VCaP (cell line): ENCODE results near the gene RBM42.

ENCODE experiments used
- H3K27ac ChIP-seq: fragments of 450-650 bp; 2 replicates; pipeline ENCODE4 v1.5.1; 2017
- TF ChIP-seq, protein P1 (sequence below): fragments of 450-650 bp; conservative IDR thresholded peaks from 2 replicates; pipeline ENCODE4 v1.5.1; 2017; ENCODE audit warnings: mild to moderate bottlenecking, moderate library complexity

The RBM42 gene

DNA sequence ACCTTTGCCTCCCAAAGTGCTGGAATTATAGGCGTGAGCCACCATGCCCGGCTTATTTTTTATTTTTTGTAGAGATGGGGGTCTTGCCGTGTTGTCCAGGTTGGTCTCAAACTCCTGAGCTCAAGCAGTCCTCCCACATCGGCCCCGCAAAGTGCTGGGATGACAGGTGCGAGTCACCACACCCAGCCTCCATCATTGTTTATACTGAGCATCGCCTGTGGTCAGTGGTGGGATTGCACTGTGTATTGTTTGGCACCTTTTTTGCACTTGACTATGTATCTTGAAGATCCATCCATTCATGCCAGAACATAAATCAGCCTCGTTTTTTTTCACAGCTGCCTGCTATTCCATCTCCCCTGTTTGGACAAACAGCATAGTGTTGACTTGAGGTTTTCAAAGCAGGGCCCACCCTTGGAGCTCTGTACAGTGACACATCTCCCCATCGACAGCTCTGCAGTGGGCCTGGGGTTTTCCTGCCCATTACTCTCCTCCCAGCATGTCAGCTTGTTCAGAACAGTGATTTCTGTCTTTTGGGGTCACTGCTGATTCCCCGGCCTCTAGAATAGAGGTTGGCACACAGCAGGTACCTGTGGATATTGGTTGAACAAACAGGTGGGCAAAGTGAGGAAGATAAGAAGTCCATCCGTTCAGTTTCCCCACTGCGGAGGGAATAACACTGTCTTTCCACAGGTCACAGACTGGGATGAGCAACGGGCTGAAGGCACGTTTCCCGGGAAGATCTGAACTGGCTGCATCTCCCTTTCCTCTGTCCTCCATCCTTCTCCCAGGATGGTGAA, 29.3 kb downstream of the RBM42 start:
- TF ChIP-seq, protein P1, sequence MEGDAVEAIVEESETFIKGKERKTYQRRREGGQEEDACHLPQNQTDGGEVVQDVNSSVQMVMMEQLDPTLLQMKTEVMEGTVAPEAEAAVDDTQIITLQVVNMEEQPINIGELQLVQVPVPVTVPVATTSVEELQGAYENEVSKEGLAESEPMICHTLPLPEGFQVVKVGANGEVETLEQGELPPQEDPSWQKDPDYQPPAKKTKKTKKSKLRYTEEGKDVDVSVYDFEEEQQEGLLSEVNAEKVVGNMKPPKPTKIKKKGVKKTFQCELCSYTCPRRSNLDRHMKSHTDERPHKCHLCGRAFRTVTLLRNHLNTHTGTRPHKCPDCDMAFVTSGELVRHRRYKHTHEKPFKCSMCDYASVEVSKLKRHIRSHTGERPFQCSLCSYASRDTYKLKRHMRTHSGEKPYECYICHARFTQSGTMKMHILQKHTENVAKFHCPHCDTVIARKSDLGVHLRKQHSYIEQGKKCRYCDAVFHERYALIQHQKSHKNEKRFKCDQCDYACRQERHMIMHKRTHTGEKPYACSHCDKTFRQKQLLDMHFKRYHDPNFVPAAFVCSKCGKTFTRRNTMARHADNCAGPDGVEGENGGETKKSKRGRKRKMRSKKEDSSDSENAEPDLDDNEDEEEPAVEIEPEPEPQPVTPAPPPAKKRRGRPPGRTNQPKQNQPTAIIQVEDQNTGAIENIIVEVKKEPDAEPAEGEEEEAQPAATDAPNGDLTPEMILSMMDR, result 0 out of 2 replicates have a peak, but pooled peaks have one; percentile 17
- H3K27ac ChIP-seq, result no peak overlapping the region

GRCh38 chr19:35661995-35662340, 33.1 kb downstream of the RBM42 start:
- H3K27ac ChIP-seq, result no peak overlapping the region
- TF ChIP-seq, protein P1, result no peak

DNA sequence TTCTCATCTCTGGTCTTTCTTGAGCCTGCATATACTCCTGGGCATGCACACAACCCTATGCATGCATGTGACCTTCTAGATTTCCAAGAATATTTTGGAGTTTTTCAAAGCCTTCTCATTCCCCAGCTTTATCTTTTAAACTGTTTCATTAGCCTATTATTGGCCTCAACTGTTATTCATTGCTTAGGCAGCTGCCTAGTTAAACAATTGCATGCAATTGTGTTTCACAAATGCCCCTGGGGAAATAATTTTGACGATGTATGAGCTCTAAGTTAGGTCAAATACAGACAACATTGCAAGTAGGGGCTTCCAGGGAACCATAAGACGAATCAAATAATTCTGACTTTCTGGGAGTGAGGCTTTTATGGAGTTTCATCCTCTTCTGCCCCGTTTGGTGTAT, 35.1 kb downstream of the RBM42 start:
- H3K27ac ChIP-seq, result no peak overlapping the region
- TF ChIP-seq, protein P1, result no peak

- no peak overlapping the region for H3K27ac ChIP-seq
- TF ChIP-seq, protein P1, result no peak
Measured at GRCh38 chr19:35665157-35665556, 36.3 kb downstream of the RBM42 start.

- TF ChIP-seq, protein P1, result no peak
- H3K27ac ChIP-seq, result no peak overlapping the region
Measured at GRCh38 chr19:35665604-35666003, 36.8 kb downstream of the RBM42 start.

- TF ChIP-seq, protein P1, result no peak
- H3K27ac ChIP-seq, result no peak within 1 kb of the TSS
Measured at GRCh38 chr19:35666251-35666913, 37.5 kb downstream of the RBM42 start, which contains the start of gene UPK1A. UPK1A (plus strand) TSS chr19:35666517; CDS start chr19:35666813, 296 bp downstream.

- TF ChIP-seq, protein P1, result no peak
- H3K27ac ChIP-seq, result no peak overlapping the region
Measured at GRCh38 chr19:35669566-35669965, 40.7 kb downstream of the RBM42 start.
